T47D (cell line): ENCODE measurements around the gene MICAL3.
"Not testable (repeated sequence)": the region's sequence is repeated elsewhere in the genome, so short reads cannot be mapped to it uniquely, and the experiment has no call there.

Source experiments
- DNase-seq, 2 experiments: peaks; one replicate each; pipeline versions ENCODE4 v3.0.0 to v3.0.0-alpha.2; 2011 to 2012; ENCODE audit warnings: low read depth in 1 of 2, low spot score in 1 of 2
- JUND ChIP-seq: IDR thresholded peaks from 2 replicates; pipeline ENCODE4 v1.6.1; 2012; ENCODE audit warnings: low read depth
- in situ Hi-C: cut with HindIII; loops from 2 replicates; pipeline ENCODE4 v1.10.0; 2016; ENCODE audit warnings: low sequenced_read_pairs, low pct_unique_long_range_greater_than_20kb

The MICAL3 gene

GRCh38 chr22:18034076-18034475, 9.7 kb upstream of the MICAL3 start:
- no peak for DNase-seq
- TF ChIP-seq JUND = no peak
- in situ Hi-C loops = no loop called here

GRCh38 chr22:18033204-18033998, 9.0 kb upstream of the MICAL3 start:
- in situ Hi-C loops = no loop called here
- TF ChIP-seq JUND = no peak
- DNase-seq = no peak

GRCh38 chr22:18032455-18033101, 8.2 kb upstream of the MICAL3 start:
- TF ChIP-seq JUND = no peak
- in situ Hi-C loops = no loop called here
- no peak for DNase-seq

- DNase-seq = no peak
- in situ Hi-C loops = no loop called here
- TF ChIP-seq JUND = no peak
Observed at GRCh38 chr22:18031695-18032454, 7.5 kb upstream of the MICAL3 start.

GRCh38 chr22:18029686-18030267, 5.4 kb upstream of the MICAL3 start:
- no peak for DNase-seq
- in situ Hi-C loops = no loop called here
- no peak for TF ChIP-seq JUND

GRCh38 chr22:18028817-18029527, 4.6 kb upstream of the MICAL3 start:
- no peak for TF ChIP-seq JUND
- in situ Hi-C loops = no loop called here

GRCh38 chr22:18025898-18026297, 1.5 kb upstream of the MICAL3 start:
- in situ Hi-C loops = not testable (repeated sequence)

More at GRCh38 chr22:18028817-18029527, 4.6 kb upstream of the MICAL3 start:
- DNase-seq = peak in 1 of 2 experiments; percentile 38

GRCh38 chr22:18024956-18025720, 777 bp upstream of the MICAL3 start:
- in situ Hi-C loops = no loop called here

More at GRCh38 chr22:18025898-18026297, 1.5 kb upstream of the MICAL3 start:
- DNase-seq = not testable (repeated sequence)

GRCh38 chr22:18023509-18024275, 669 bp downstream of the MICAL3 start:
- in situ Hi-C loops = no loop called here
- peak; percentile 79 to 82 for DNase-seq
- TF ChIP-seq JUND = no peak

More at GRCh38 chr22:18024956-18025720, 777 bp upstream of the MICAL3 start:
- DNase-seq = no peak
- TF ChIP-seq JUND = no peak

- in situ Hi-C loops = no loop called here
- TF ChIP-seq JUND = no peak
- DNase-seq = no peak
Observed at GRCh38 chr22:18022876-18023275, 1.5 kb downstream of the MICAL3 start.

GRCh38 chr22:18021431-18021830, 2.9 kb downstream of the MICAL3 start:
- TF ChIP-seq JUND = no peak
- DNase-seq = no peak
- in situ Hi-C loops = no loop called here

- in situ Hi-C loops, DNase-seq: not testable (repeated sequence)
Observed at GRCh38 chr22:18020743-18021142, 3.6 kb downstream of the MICAL3 start.
